GM18861 (cell line): ENCODE data around the gene PCBD1.

Experiments used
- ATAC-seq: cut with Tn5 transposase; IDR thresholded peaks from one replicate; pipeline ENCODE4 v1.9.1; 2021; ENCODE audit not compliant: unreplicated experiment

Gene PCBD1

DNA sequence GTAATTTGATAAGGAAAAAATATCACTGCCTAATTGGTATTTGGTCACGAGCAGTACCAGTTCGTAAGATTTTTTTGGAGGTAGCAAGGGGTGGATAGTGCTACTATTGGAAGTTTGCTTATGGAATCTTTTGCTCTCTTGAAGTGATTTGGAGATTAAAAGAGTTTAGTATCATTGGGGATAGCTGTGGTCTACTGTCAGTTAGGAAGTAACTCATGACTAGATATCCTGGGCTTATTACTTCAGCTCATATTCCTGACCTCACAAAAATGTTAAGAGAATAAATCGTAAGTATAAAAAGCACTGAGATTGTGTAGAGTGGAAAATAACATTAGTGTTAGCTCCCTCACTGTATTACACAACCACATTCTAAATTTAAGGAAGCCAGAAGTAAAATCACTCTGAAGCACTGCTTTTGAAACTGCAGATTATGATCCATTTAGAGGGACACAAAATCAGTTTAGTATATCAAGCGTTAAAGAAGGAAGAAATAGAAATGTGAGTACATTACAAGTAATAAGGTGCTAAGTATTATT lies 50.0 kb downstream of the PCBD1 start:
- no peak for ATAC-seq

DNA sequence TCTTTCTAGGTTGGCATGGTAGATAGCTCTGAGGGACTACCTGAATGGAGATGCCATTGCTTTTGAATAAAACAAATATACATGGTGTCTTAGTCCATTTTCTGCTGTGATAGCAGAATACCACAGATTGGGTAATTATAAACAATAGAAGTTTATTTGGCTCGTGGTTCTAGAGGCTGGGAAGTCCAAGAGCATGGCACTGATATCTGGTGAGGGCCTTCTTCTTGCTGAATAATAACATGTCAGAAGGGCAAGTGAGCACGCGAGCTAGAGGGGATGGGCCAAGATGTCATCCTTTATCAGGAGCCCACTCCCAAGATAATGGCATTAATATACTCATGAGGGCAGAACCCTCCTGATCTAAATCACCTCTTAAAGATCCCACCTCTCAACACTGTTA lies 50.7 kb downstream of the PCBD1 start:
- ATAC-seq: no peak

DNA sequence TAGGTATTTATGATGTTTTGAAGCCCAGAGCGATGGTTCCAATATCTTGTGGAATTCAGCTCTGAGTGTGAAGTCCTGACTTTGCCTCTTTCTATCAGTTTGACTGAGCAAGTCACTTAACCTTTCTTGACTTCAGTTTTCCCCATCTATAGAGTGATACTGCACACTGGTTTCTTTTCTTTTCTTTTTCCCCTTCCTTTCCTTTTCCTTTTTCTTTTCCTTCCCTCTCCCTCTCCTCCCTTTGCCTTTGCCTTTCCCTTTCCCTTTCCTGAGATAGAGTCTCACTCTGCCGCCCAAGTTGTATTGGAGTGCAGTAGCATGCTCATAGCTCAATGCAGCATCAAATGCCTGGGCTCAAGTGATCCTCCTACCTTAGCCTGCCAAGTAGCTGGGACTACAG lies 52.0 kb downstream of the PCBD1 start:
- ATAC-seq: no peak

DNA sequence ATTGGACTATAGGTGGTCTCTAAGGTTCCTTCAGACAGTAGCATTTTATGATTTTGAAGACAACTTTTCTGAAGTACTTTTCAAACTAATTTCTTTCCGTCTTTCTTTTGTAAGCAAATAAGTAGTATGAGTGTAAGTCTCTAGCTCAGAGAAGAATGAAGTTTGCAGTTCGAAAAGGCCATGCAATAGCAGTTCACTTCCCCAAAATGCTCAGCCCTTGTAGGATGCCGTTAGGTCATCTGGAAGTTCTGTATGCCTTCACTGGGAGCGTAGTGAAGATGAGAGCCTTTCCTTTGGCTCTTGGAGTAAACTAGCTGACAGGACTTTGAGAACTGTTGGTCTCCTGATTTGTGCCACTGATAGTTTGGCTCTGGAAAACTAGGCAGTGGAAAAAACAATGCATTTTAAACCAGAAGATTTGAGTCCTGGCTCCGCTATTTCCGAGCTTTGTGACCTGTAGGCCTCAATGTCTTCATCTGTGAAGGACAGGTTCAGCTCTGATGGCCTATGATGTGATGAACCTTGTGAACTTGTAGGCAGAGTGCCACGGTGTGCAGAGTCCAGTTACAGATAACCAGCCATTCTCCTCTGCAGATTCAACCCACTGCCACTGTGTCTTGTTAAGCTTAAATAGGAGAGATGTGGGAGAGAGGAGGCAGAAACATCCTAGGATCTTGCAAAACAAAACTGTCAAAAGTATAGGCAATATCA lies 53.8 kb downstream of the PCBD1 start:
- ATAC-seq: no peak

- ATAC-seq: no peak
Observed at GRCh38 chr10:70834021-70834420, 54.3 kb downstream of the PCBD1 start.

DNA sequence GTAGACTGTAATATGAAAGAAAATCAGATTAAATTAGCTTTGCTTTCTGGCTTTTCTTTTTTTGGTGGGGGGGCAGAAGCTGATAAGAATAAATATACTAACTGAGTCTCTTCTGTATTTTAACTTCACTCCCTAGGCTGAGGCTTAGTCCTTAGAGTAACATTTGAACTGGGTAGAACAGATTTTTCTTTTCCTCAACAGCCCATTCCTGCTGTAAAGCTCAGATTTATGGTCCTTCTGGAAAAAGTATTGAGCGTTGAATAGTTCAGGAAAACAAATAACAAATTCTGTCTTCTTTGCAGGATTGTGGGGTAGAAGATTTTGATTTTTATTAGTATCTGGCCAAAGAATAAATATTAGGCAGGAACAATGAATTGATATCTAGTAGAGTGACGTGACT lies 54.8 kb downstream of the PCBD1 start:
- no peak for ATAC-seq
